Measurements from ENCODE around the gene KAZN.
"Not testable (repeated sequence)": the region's sequence is repeated elsewhere in the genome, so short reads cannot be mapped to it uniquely, and the experiment has no call there.

The KAZN gene

DNA sequence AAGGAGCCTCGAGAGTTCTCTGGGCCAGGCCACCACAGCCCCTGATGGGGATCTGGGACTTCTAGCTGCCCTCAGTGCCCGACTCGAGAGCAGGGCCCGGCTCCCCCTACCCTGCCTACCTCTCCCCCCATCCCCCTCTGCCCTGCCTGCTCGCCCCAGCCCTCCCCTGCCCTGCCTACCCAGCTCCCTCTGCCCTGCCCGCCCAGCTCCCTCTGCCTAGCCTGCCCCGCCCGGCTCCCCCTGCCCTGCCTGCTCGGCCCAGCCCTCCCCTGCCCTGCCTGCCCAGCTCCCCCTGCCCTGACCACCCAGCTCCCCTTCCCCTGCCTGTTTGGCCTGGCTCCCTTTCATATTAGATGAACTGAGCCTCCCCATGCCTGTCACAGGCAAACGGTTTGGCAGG, 437.6 kb downstream of the KAZN start:
- TF ChIP-seq CTCF (IDR thresholded peaks at IDR 0.05; ENCODE audit: insufficient read depth, low read depth, low read length, missing control alignments): no peak
- DNase-seq (ENCODE audit: low read depth): no peak
- no peak overlapping the region for H3K4me3 ChIP-seq (ENCODE audit: low read depth, low read length)

DNA sequence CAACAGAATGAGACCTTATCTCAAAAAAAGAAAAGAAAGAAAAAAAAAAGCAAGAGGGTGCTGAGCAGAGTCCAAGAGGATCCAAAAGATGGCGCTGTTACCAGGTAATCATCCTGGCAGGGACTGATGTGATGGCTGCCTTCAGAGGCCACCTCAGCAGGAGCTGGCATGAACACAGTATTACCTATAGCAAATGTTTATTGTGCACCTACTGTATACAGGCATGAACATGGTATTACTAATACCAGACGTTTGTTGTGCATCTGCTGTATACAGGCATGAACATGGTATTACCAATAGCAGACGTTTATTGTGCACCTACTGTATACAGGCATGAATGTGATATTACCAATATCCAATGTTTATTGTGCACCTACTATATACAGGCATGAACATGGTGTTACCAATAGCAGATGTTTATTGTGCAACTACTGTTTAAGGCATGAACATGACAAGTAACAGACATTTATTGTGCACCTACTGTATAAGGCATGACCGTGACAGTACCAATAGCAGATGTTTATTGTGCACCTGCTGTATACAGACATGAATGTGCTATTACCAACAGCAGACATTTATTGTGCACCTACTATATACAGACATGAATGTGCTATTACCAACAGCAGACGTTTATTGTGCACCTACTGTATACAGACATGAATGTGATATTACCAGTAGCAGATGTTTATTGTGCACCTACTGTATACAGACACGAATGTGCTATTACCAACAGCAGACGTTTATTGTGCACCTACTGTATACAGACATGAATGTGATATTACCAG, 439.9 kb downstream of the KAZN start:
- H3K4me3 ChIP-seq (ENCODE audit: low read depth, low read length): no peak overlapping the region
- peak; percentile 36 for TF ChIP-seq CTCF (IDR thresholded peaks at IDR 0.05; ENCODE audit: insufficient read depth, low read depth, low read length, missing control alignments)
- DNase-seq (ENCODE audit: low read depth): peak; percentile 53

DNA sequence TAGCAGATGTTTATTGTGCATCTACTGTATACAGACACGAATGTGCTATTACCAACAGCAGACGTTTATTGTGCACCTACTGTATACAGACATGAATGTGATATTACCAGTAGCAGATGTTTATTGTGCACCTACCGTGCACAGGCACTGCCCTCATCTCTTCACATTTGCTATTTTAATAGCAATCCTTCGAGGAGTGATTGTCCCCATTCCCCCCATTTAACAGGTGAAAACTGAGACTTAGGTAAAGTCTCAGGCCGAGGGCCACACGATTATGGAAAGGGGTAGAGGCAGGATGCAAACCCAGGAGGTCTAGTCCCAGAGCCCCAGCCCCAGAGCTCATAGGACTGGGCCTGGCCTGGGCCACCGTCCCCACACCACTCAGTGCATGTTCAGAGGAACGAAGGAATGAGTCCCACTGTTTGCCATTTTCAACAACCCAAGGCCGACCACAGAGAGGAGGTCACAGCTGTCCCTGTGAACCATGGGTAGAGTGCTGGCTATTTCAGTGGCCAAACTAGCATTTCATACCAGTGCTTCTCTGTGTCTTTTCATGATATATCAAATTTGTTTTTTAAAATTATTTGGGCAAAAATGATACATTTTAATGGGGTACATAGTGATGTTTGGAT, 440.6 kb downstream of the KAZN start:
- DNase-seq (ENCODE audit: low read depth): no peak
- no peak for TF ChIP-seq CTCF (IDR thresholded peaks at IDR 0.05; ENCODE audit: insufficient read depth, low read depth, low read length, missing control alignments)
- H3K4me3 ChIP-seq (ENCODE audit: low read depth, low read length): no peak overlapping the region

- no peak for TF ChIP-seq CTCF (IDR thresholded peaks at IDR 0.05; ENCODE audit: insufficient read depth, low read depth, low read length, missing control alignments)
- H3K4me3 ChIP-seq (ENCODE audit: low read depth, low read length): no peak overlapping the region
- DNase-seq (ENCODE audit: low read depth): no peak
Measured at GRCh38 chr1:15039901-15040300, 441.4 kb downstream of the KAZN start.

DNA sequence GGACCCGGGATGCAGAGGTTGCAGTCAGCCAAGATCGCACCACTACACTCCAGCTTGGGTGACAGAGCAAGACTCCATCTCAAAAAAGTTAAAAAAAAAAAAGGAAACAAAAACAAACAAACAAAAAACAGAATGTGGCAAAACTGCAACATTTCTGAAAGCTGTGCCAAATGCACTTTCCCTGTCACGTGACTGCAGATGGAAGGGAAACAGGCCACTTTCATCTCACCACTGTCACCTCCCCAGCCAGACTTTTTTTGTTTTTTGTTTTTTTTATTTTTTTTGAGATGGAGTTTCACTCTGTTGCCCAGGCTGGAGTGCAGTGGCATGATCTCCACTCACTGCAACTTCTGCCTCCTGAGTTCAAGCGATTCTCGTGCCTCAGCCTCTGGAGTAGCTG, 442.2 kb downstream of the KAZN start:
- not testable (repeated sequence) for H3K4me3 ChIP-seq (ENCODE audit: low read depth, low read length); DNase-seq (ENCODE audit: low read depth)

- no peak for TF ChIP-seq CTCF (IDR thresholded peaks at IDR 0.05; ENCODE audit: insufficient read depth, low read depth, low read length, missing control alignments)
- DNase-seq (ENCODE audit: low read depth): no peak
- no peak overlapping the region for H3K4me3 ChIP-seq (ENCODE audit: low read depth, low read length)
Measured at GRCh38 chr1:15042866-15043265, 444.4 kb downstream of the KAZN start.

DNA sequence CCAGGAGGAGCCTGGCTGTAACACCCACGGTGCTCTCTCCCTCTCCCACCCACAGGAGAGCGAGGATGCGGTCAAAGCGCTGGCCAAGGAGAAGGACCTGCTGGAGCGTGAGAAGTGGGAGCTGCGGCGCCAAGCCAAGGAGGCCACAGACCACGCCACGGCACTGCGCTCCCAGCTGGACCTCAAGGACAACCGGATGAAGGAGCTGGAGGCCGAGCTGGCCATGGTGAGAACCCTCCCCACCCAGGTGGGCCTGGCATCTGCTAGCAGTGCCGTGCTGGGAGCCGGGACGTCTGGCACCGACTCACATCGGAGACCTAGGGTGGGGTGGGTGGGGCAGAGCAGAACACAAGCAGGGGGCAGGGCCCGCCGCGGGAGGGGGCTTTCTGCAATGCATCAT, 445.4 kb downstream of the KAZN start:
- no peak overlapping the region for H3K4me3 ChIP-seq (ENCODE audit: low read depth, low read length)
- no peak for TF ChIP-seq CTCF (IDR thresholded peaks at IDR 0.05; ENCODE audit: insufficient read depth, low read depth, low read length, missing control alignments)
- DNase-seq (ENCODE audit: low read depth): no peak
